Cardiac muscle cell (in vitro differentiated cells and primary cell): ENCODE measurements around the gene YWHAQ. TPM values are rescaled to one million over a fixed set of nuclear protein-coding genes. Genes with fewer than 3 reads are reported as not detected.
A peak's percentile ranks its signal among the peaks of the same experiment; 100 is the strongest.

Experiments used
- DNase-seq, 2 donors: peaks; one replicate each; pipeline versions ENCODE4 v3.0.0 to v3.0.0-alpha.2; 2010 to 2017; ENCODE audit warnings: low read depth in 1 of 2, low spot score in 1 of 2
- H3K27ac ChIP-seq: fragments of 200-600 bp; sonication (generic); 2 replicates; pipeline ENCODE4 v1.5.1; 2016
- H3K27me3 ChIP-seq: fragments of 200-600 bp; sonication (generic); 2 replicates; pipeline ENCODE4 v1.6.0; 2016; ENCODE audit warnings: control low read depth
- H3K36me3 ChIP-seq: fragments of 200-600 bp; sonication (generic); 2 replicates; pipeline ENCODE4 v1.5.1; 2016; ENCODE audit warnings: control low read depth
- H3K4me1 ChIP-seq: fragments of 200-600 bp; sonication (generic); 2 replicates; pipeline ENCODE4 v1.8.1; 2017; ENCODE audit warnings: low read depth, mild to moderate bottlenecking, mixed run types
- H3K4me3 ChIP-seq: fragments of 200-600 bp; sonication (generic); 2 replicates; pipeline ENCODE4 v1.5.1; 2016; ENCODE audit warnings: mild to moderate bottlenecking
- H3K9me3 ChIP-seq: fragments of 200-600 bp; sonication (generic); 2 replicates; pipeline ENCODE4 v1.5.1; 2017; ENCODE audit warnings: low read depth, mild to moderate bottlenecking, control low read depth
- polyA plus RNA-seq: library from polyadenylated mRNA; unstranded; fragments of >200 nt; fragmentation: Nextera tagmentation; extraction: Ambion mirVana; gene quantifications from 2 replicates; pipeline ENCODE4 v1.2.1, GENCODE V29; 2016
- total RNA-seq: library from RNA; depleted of rRNA; stranded (reverse); fragments of >200 nt; gene quantifications from 2 replicates; pipeline ENCODE4 v1.2.3, GENCODE V29; 2016
- TF ChIP-seq, protein P1 (sequence below): IDR thresholded peaks from 2 replicates; pipeline ENCODE4 v1.5.1; 2012; ENCODE audit warnings: low read depth, mild to moderate bottlenecking, low read length

Gene YWHAQ
- total and polyA plus RNA-seq, 2 experiments from 2014 or later: 240 to 455 TPM

DNA sequence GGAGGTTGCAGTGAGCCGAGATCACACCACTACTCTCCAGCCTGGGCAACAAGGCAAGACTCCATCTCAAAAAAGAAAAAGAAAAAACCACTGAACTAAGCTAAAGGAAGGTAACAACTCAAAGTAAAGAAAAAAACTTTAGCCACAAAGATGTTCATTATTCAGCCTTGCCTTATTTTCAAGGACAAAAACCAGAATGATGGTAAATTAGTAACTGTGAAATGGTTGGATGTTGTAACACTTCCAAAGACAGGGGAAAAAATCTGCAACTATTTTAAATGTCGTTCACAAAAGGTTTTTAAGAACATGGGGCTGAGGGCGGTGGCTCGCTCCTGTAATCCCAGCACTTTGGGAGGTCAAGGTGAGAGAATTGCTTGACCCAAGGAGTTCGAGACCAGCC, 85.3 kb downstream of the YWHAQ start:
- Histone ChIP-seq H3K4me3 (no peak overlapping the region), H3K27me3 (no peaks in the 10 kb centered on the region), H3K9me3 (no peaks in the 10 kb centered on the region), H3K27ac (no peak overlapping the region), H3K36me3 (no peaks in the 10 kb centered on the region), H3K4me1 (peaks cover 8% of the 10 kb centered on the region)
- no peak for DNase-seq
- TF ChIP-seq, protein P1, sequence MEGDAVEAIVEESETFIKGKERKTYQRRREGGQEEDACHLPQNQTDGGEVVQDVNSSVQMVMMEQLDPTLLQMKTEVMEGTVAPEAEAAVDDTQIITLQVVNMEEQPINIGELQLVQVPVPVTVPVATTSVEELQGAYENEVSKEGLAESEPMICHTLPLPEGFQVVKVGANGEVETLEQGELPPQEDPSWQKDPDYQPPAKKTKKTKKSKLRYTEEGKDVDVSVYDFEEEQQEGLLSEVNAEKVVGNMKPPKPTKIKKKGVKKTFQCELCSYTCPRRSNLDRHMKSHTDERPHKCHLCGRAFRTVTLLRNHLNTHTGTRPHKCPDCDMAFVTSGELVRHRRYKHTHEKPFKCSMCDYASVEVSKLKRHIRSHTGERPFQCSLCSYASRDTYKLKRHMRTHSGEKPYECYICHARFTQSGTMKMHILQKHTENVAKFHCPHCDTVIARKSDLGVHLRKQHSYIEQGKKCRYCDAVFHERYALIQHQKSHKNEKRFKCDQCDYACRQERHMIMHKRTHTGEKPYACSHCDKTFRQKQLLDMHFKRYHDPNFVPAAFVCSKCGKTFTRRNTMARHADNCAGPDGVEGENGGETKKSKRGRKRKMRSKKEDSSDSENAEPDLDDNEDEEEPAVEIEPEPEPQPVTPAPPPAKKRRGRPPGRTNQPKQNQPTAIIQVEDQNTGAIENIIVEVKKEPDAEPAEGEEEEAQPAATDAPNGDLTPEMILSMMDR: no peak

DNA sequence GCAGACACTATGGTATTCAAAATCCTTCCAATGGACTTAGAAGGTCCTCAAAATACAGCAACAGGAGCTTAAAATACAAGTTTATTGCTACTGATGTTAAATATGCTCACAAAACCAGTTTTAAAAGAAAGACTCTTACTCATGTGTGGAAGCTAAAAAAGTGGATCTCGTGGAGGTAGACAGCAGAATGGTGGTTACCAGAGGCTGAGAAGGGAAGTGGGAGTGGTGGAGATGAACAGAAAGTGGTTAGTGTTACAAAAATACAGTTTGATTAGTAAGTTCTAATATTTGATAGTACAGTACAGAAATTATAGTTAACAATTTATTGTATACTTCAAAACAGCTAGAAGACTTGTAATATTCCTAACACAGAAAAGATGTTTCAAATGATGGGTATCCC, 87.2 kb downstream of the YWHAQ start:
- no peak overlapping the region for H3K4me3 ChIP-seq
- no peaks in the 10 kb centered on the region for H3K27me3 ChIP-seq
- DNase-seq: no peak
- H3K9me3 ChIP-seq: no peaks in the 10 kb centered on the region
- TF ChIP-seq, protein P1: no peak
- H3K4me1 ChIP-seq: peaks cover 3% of the 10 kb centered on the region
- H3K27ac ChIP-seq: no peak overlapping the region
- H3K36me3 ChIP-seq: no peaks in the 10 kb centered on the region

DNA sequence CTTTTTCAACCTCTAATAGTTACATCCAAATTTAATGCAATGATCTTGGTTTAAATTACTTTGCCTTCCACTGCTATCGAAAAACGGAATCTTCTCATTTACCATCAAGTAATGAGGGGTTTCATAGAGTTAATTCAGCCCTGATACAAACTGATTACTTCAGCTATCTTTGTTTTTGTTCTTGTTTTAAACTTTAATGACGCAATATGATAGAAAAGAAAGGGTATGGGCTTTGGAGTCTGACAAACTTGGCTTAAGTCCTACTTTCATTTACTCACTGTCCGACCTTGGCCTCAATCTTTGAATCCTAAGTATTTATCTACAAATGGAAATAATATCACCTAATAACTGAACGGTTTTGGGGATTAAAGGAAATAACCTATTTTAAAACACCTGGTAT, 91.3 kb downstream of the YWHAQ start:
- Histone ChIP-seq H3K27me3 (no peaks in the 10 kb centered on the region), H3K4me1 (no peaks in the 10 kb centered on the region), H3K27ac (no peak overlapping the region), H3K4me3 (no peak overlapping the region), H3K36me3 (peaks cover 6% of the 10 kb centered on the region), H3K9me3 (no peaks in the 10 kb centered on the region)
- peak in 1 of 2 donors; percentile 86 for DNase-seq
- TF ChIP-seq, protein P1: no peak

DNA sequence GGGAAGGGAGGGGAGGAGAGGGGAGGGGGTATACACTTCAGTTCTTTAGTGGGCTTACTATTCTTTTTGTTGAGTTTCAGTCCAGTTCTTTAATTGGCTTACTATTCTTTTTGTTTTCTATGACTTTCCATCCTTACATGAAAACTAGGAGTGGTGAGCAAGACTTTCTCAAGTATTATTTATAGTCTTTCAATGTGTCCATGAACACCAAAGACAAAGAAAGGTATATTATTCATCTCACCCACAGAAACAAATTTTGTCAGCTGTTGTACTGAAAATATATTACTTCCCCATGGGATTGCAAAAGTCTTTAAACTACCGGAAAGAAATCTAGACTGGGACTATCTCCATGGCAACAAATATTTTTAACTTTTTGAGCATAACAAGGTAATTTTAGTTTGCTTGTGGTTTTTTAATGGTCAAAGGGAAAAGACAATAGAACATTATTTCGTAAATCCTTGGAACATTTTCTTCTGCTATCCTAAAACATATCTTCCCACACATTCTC, 92.7 kb downstream of the YWHAQ start:
- peaks cover 6% of the 10 kb centered on the region for H3K36me3 ChIP-seq
- H3K27me3 ChIP-seq: no peaks in the 10 kb centered on the region
- no peak overlapping the region for H3K27ac ChIP-seq
- H3K9me3 ChIP-seq: no peaks in the 10 kb centered on the region
- TF ChIP-seq, protein P1: no peak
- peak in 1 of 2 donors; percentile 95 for DNase-seq
- no peak overlapping the region for H3K4me3 ChIP-seq
- H3K4me1 ChIP-seq: no peaks in the 10 kb centered on the region

DNA sequence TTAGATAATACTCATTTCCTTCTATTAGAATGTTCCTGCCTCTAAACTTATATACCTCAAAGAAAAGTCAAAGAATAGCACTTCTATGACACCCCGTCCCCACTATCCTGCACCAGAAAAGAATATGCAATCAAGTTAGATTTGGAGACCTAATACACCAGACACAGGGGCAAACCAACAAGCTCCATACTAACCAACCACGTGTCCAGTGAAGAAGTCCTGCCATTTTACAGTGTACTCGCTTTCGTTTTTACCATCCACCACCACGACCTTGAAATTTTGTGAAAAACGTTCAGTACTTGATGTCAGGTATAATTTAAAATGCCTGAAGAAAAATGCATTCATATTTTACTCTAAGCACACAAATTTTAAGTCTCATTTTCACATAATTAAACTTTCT, 94.3 kb downstream of the YWHAQ start:
- TF ChIP-seq, protein P1: no peak
- no peak overlapping the region for H3K27ac ChIP-seq
- H3K9me3 ChIP-seq: no peaks in the 10 kb centered on the region
- H3K27me3 ChIP-seq: no peaks in the 10 kb centered on the region
- peaks cover 10% of the 10 kb centered on the region for H3K36me3 ChIP-seq
- no peak for DNase-seq
- no peaks in the 10 kb centered on the region for H3K4me1 ChIP-seq
- no peak overlapping the region for H3K4me3 ChIP-seq

DNA sequence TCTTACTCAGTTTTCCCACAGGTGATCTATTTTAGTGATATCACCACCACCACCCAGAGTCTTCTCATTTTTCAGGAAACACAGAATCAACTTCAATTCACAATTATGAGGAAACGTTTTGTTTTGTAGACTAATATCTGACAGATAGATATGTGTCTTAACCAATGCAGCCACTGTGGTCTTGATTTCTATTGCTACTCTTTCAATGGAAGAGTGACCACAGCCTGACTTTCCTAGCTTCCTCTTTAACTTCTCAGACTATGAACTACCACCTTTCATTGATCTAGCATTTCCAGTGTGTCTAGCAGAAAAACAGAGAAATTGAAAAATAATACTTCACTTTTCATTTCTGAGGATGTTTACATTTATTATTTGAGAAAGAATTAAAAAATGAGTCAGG, 95.6 kb downstream of the YWHAQ start:
- Histone ChIP-seq H3K27me3 (no peaks in the 10 kb centered on the region), H3K27ac (no peak overlapping the region), H3K9me3 (no peaks in the 10 kb centered on the region), H3K4me3 (no peak overlapping the region), H3K36me3 (peaks cover 10% of the 10 kb centered on the region), H3K4me1 (no peaks in the 10 kb centered on the region)
- TF ChIP-seq, protein P1: no peak
- DNase-seq: no peak
